ELF-1 (cell line): ENCODE measurements around the gene ALDH1L2.

Experiments
- DNase-seq: peaks from one replicate; pipeline ENCODE4 v3.0.0-alpha.2; 2016; ENCODE audit warnings: low read depth, low spot score

Gene ALDH1L2

GRCh38 chr12:105083551-105084105 is 630 bp downstream of the ALDH1L2 start:
- peak; percentile 41 for DNase-seq

GRCh38 chr12:105083031-105083430 is 1.2 kb downstream of the ALDH1L2 start:
- DNase-seq, result no peak

- DNase-seq, result no peak
Observed at GRCh38 chr12:105078712-105079570, 5.3 kb downstream of the ALDH1L2 start.

- DNase-seq, result no peak
Observed at GRCh38 chr12:105077435-105077834, 6.8 kb downstream of the ALDH1L2 start.

GRCh38 chr12:105076913-105077312 is 7.3 kb downstream of the ALDH1L2 start:
- no peak for DNase-seq

GRCh38 chr12:105076098-105076497 is 8.2 kb downstream of the ALDH1L2 start:
- DNase-seq, result no peak

GRCh38 chr12:105072888-105073488 is 11.3 kb downstream of the ALDH1L2 start:
- DNase-seq, result no peak

GRCh38 chr12:105071981-105072380 is 12.3 kb downstream of the ALDH1L2 start:
- no peak for DNase-seq

- no peak for DNase-seq
Observed at GRCh38 chr12:105069936-105070702, 14.1 kb downstream of the ALDH1L2 start.

- DNase-seq, result no peak
Observed at GRCh38 chr12:105067511-105068031, 16.7 kb downstream of the ALDH1L2 start.

GRCh38 chr12:105064564-105065178 is 19.6 kb downstream of the ALDH1L2 start:
- DNase-seq, result peak; percentile 39

GRCh38 chr12:105060715-105061378 is 23.4 kb downstream of the ALDH1L2 start:
- no peak for DNase-seq

GRCh38 chr12:105057174-105057573 is 27.1 kb downstream of the ALDH1L2 start:
- DNase-seq, result no peak

GRCh38 chr12:105053116-105053572 is 31.1 kb downstream of the ALDH1L2 start:
- DNase-seq, result peak; percentile 69

GRCh38 chr12:105051981-105052380 is 32.3 kb downstream of the ALDH1L2 start:
- DNase-seq, result no peak

GRCh38 chr12:105048315-105048714 is 35.9 kb downstream of the ALDH1L2 start:
- DNase-seq, result no peak

GRCh38 chr12:105047308-105047707 is 37.0 kb downstream of the ALDH1L2 start:
- DNase-seq, result no peak

- DNase-seq, result no peak
Observed at GRCh38 chr12:105041186-105041585, 43.1 kb downstream of the ALDH1L2 start.

- DNase-seq, result peak; percentile 10
Observed at GRCh38 chr12:105040476-105040875, 43.8 kb downstream of the ALDH1L2 start.

GRCh38 chr12:105036937-105037649 is 47.2 kb downstream of the ALDH1L2 start:
- no peak for DNase-seq
